ENCODE measurements around the gene AFF4.
A peak's percentile ranks its signal among the peaks of the same experiment; 100 is the strongest.

The AFF4 gene

DNA sequence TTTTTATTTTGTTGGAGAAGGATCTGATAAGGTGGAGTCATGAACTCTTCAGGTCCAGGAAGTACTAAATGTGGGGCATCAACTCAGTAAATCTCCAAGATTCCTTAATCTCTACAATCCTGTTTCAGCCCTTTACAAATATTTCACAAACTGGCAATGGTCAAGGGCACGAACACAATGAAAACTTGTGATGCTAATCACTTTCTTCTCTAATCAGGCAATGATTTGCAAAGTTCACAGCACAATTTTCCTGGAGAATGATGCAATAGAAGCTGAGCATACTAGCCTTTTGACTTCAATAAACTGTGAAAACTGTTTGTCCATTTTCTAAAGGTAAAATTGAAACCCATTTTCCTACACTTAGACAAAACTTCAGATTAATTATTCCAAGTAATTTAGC, 114.1 kb downstream of the AFF4 start:
- no peak for DNase-seq (ENCODE audit: low read depth in 2 of 2)
- TF ChIP-seq, protein P1, sequence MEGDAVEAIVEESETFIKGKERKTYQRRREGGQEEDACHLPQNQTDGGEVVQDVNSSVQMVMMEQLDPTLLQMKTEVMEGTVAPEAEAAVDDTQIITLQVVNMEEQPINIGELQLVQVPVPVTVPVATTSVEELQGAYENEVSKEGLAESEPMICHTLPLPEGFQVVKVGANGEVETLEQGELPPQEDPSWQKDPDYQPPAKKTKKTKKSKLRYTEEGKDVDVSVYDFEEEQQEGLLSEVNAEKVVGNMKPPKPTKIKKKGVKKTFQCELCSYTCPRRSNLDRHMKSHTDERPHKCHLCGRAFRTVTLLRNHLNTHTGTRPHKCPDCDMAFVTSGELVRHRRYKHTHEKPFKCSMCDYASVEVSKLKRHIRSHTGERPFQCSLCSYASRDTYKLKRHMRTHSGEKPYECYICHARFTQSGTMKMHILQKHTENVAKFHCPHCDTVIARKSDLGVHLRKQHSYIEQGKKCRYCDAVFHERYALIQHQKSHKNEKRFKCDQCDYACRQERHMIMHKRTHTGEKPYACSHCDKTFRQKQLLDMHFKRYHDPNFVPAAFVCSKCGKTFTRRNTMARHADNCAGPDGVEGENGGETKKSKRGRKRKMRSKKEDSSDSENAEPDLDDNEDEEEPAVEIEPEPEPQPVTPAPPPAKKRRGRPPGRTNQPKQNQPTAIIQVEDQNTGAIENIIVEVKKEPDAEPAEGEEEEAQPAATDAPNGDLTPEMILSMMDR (IDR thresholded peaks at IDR 0.05; ENCODE audit: low read depth, low read length): no peak
- H3K4me3 ChIP-seq (replicated peaks in 1 of 2; ENCODE audit: low read depth in 2 of 2, low read length in 2 of 2): no peak overlapping the region

DNA sequence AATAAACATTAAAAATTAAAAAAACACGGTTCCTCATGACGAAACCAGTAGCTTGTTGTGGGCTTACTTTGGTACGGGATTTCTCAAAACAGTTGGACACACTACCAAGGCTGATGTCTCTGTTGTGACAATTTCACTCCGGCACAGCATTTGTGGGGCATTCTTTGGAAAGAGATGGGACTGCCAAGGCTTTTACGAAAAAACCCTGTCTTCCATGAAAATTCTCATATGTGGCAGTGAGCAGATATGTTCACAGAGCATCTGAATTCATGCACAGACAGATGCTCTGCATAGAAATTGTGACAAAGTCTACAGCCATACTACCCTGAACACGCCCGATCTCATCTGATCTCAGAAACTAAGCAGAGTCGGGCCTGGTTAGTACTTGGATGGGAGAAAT, 115.2 kb downstream of the AFF4 start:
- no peak for DNase-seq (ENCODE audit: low read depth in 2 of 2)
- no peak overlapping the region for H3K4me3 ChIP-seq (replicated peaks in 1 of 2; ENCODE audit: low read depth in 2 of 2, low read length in 2 of 2)
- TF ChIP-seq, protein P1 (IDR thresholded peaks at IDR 0.05; ENCODE audit: low read depth, low read length): no peak

DNA sequence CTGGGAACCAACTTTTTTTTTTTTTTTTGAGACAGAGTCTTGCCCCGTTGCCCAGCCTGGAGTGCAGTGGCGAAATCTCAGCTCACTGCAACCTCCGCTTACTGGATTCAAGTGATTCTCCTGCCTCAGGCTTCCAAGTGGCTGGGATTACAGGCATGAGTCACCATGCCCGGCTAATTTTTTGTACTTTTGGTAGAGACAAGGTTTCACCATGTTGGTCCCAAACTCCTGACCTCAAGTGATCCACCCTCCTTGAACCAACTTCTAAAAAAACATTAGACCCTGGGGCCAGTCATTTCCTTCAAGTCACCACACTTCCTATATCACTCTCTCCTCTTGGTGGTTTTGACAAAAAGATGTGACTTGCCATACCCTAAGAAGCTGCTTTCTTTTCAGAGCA, 122.1 kb downstream of the AFF4 start:
- peak; percentile 47 to 58 for DNase-seq (ENCODE audit: low read depth in 2 of 2)
- TF ChIP-seq, protein P1 (IDR thresholded peaks at IDR 0.05; ENCODE audit: low read depth, low read length): no peak
- H3K4me3 ChIP-seq (replicated peaks in 1 of 2; ENCODE audit: low read depth in 2 of 2, low read length in 2 of 2): no peak overlapping the region

DNA sequence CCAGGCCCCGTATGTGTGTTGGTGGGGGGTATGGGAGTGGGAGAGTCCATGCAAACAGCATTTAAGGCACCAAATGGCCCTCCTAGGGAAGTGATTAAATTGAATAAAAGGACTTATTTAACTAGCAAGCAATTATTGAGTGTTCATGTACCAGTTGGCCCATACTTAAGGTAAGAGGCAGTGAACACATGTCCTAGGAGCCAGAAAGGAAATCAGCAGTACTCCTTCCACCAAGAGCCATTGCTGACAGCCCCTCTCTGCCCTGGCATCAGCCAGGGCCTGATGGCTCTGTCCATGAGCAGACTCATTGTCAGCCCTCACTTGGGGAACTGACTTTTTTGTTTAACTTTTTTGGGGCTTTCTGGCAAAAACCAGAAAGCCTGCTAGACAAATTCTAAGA, 122.5 kb downstream of the AFF4 start:
- TF ChIP-seq, protein P1 (IDR thresholded peaks at IDR 0.05; ENCODE audit: low read depth, low read length): no peak
- DNase-seq (ENCODE audit: low read depth in 2 of 2): no peak
- no peak overlapping the region for H3K4me3 ChIP-seq (replicated peaks in 1 of 2; ENCODE audit: low read depth in 2 of 2, low read length in 2 of 2)

DNA sequence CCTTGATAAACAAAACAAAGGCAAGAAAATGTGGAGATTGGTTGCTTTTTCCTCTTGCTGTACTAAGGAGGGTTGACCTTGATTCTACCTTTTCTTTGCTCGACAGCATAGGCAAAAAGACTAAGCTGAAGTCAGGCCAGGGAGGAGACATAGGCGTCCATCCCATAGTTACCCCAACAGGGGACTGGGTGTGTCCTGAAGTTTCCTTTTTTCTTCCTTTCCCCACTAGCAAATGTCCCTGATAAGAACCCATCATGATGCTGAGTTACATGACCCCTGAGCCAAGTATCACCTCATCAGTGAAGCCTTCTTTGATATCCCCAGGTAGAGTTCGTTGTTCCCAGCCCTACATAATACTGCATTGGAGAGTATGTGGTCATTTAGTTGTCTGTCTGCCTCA, 123.1 kb downstream of the AFF4 start:
- TF ChIP-seq, protein P1 (IDR thresholded peaks at IDR 0.05; ENCODE audit: low read depth, low read length): no peak
- no peak for DNase-seq (ENCODE audit: low read depth in 2 of 2)
- no peak overlapping the region for H3K4me3 ChIP-seq (replicated peaks in 1 of 2; ENCODE audit: low read depth in 2 of 2, low read length in 2 of 2)

DNA sequence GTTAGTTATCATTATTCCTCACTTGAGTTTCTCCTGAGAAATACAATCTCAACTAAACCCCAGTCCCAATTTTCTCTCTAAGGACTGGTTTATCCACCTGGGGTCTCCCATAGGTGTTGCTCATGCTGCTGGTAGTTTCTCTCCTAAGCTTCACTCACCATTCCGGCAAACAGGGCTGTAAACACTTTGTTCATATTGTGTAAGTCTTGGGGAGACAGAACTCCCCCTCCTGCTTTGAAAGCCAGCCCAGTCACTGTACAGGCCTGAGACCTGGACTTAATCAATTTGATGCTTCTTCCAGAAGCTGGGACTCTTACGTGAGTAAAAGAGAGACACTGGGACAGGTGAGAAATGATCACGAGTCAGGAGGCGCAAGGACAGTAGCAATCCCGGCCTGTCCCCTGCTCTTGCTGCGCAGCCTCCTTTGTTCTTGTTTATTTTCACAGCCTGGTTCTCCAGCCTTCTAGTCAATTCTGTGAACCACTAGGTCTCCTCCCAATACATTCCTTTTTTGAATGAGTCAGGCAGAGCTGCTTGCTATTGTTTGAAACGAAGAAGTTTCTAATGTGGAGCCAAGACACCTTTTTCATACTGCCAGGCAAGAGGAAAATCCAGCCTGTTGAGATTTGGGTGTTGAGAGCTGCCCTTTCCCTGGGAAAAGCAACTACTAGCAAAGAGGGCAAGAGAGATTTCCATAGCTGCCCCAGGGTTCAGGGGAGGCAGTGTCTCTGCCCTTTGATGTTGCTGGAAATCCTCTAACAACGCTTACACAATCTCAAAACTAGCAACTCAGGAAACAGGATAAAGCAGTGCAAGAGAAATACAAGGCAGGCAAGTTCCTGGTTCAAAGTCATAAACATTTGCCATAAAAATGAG, 123.8 kb downstream of the AFF4 start:
- TF ChIP-seq, protein P1 (IDR thresholded peaks at IDR 0.05; ENCODE audit: low read depth, low read length): no peak
- no peak overlapping the region for H3K4me3 ChIP-seq (replicated peaks in 1 of 2; ENCODE audit: low read depth in 2 of 2, low read length in 2 of 2)
- DNase-seq (ENCODE audit: low read depth in 2 of 2): peak; percentile 71 to 87
